Activated T-cell treated with anti-CD3 and anti-CD28 coated beads, Interleukin-2, amount 50 U/mL, for 4 hours (primary cell): ENCODE data around the gene GCC2. TPM values are rescaled to one million over a fixed set of nuclear protein-coding genes. Genes with fewer than 3 reads are reported as not detected.

Experiments used
- ATAC-seq, 2 donors: fragments of 200-7000 bp; cut with Tn5 transposase; one replicate each; pipeline ENCODE4 v1.10.0; 2021
- DNase-seq: peaks from one replicate; pipeline ENCODE4 v3.0.0-alpha.2; 2020
- H3K27me3 Mint-ChIP-seq: one replicate; pipeline ENCODE4 v1.8.0; 2021; ENCODE audit warnings: low read depth, mixed read lengths
- H3K36me3 Mint-ChIP-seq: one replicate; pipeline ENCODE4 v1.8.0; 2022; ENCODE audit warnings: mixed read lengths; ENCODE audit not compliant: insufficient read depth
- H3K4me1 Mint-ChIP-seq: one replicate; pipeline ENCODE4 v1.8.0; 2021; ENCODE audit warnings: low read depth, mixed read lengths
- H3K4me3 Mint-ChIP-seq: one replicate; pipeline ENCODE4 v1.8.0; 2021; ENCODE audit warnings: mild to moderate bottlenecking, moderate library complexity, mixed read lengths
- H3K9me3 Mint-ChIP-seq: one replicate; pipeline ENCODE4 v1.8.0; 2021; ENCODE audit warnings: mixed read lengths
- total RNA-seq, 3 donors: library from RNA; stranded (reverse); gene quantifications; one replicate each; pipeline ENCODE4 v1.2.1, GENCODE V29; 2021

GCC2 gene, protein sequence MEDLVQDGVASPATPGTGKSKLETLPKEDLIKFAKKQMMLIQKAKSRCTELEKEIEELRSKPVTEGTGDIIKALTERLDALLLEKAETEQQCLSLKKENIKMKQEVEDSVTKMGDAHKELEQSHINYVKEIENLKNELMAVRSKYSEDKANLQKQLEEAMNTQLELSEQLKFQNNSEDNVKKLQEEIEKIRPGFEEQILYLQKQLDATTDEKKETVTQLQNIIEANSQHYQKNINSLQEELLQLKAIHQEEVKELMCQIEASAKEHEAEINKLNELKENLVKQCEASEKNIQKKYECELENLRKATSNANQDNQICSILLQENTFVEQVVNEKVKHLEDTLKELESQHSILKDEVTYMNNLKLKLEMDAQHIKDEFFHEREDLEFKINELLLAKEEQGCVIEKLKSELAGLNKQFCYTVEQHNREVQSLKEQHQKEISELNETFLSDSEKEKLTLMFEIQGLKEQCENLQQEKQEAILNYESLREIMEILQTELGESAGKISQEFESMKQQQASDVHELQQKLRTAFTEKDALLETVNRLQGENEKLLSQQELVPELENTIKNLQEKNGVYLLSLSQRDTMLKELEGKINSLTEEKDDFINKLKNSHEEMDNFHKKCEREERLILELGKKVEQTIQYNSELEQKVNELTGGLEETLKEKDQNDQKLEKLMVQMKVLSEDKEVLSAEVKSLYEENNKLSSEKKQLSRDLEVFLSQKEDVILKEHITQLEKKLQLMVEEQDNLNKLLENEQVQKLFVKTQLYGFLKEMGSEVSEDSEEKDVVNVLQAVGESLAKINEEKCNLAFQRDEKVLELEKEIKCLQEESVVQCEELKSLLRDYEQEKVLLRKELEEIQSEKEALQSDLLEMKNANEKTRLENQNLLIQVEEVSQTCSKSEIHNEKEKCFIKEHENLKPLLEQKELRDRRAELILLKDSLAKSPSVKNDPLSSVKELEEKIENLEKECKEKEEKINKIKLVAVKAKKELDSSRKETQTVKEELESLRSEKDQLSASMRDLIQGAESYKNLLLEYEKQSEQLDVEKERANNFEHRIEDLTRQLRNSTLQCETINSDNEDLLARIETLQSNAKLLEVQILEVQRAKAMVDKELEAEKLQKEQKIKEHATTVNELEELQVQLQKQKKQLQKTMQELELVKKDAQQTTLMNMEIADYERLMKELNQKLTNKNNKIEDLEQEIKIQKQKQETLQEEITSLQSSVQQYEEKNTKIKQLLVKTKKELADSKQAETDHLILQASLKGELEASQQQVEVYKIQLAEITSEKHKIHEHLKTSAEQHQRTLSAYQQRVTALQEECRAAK (N-terminal part only)
- 10 to 100 TPM; 25.6 to 28.0 (median 27.8) TPM for total RNA-seq

DNA sequence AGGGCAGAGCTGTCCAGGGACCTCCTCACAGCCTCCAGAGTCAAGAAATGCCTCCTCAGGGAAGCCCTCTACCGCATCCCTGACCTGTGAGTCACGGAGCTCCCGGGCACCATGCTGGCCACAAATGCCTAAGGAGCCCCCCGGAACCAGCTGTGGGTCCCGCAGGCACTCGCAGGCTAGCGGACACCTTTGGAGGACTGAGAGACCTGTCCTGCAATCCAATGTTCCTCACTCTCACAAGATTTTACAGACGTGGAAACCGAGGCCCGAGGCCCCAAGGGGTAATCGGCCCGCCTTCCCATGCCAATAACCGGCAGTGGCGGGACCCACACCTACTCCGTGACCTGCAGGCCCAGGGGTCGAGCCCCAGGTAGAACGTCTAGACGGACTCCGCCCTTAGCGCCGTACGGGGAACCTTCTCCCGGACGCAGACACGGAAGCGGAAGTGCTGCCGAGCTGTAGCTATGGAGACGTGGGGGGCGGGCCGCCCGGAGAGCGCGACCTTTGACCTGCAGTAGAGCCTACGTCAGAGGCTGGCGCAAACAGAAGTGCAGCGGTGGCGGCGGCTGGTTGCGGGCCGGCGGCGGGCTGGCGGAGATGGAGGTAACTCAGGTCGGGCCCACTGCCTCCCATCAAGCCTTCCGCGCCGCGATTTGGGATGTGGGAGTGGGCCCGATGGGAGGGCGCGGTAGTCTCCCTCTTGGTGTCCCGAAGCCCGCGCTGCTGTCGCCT is at the start of gene GCC2:
Gene GCC2, plus strand, starts transcription at position 529 of the 732 bp plus-strand sequence. Its CDS starts 69 bp downstream, at position 598.
- no peaks in the 10 kb centered on the region for H3K27me3 Mint-ChIP-seq
- DNase-seq, result peak; percentile 96
- peak; percentile 99 for ATAC-seq
- H3K36me3 Mint-ChIP-seq, result peaks cover 15% of the 10 kb centered on the region
- H3K4me1 Mint-ChIP-seq, result peaks cover 37% of the 10 kb centered on the region
- peak within 1 kb of the TSS; percentile 99 for H3K4me3 Mint-ChIP-seq
- no peaks in the 10 kb centered on the region for H3K9me3 Mint-ChIP-seq

DNA sequence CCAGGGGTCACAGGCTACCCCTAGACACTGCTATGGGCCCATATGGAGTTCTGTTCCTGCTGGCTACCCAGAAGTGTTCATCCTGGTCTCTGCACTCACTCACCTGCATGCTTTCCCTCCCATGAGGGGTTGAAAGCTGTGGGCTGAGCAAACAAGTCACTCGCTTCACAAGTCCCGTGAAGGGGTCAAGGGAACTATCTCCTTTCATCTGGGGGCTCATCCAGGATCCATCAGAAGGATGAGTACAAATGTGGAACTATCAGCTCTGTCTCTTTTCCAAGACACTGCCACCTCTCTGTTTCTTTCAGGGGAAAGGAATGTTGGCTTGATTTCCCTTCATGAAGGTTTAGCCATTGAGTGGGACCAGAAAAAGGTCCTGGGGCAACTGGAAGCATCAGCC is 49.5 kb upstream of the GCC2 start:
- Mint-ChIP-seq H3K27me3 (peaks cover 1% of the 10 kb centered on the region), H3K36me3 (no peaks in the 10 kb centered on the region), H3K9me3 (peaks cover 13% of the 10 kb centered on the region), H3K4me1 (no peaks in the 10 kb centered on the region), H3K4me3 (no peak overlapping the region)
- DNase-seq, result no peak
- no peak for ATAC-seq

DNA sequence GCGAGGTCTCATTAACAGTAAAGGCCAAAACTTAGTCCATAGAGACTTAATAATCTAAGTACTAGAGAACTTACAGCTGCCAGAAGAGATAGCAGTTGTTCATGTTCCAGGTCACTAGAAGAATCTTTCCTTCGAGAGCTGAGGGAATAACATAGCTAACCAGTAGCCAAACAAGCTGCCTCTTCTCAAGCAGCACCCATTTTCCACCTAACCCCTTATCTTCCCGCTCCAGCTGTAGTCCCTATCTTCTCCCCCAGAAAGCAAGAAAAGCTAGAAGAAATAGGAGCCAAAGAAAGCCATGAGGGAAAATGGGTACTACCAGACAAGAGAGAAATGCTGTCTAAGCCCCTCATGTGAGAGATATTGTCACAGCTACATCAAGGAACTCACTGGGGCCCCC is 47.2 kb upstream of the GCC2 start:
- H3K27me3 Mint-ChIP-seq, result peaks cover 1% of the 10 kb centered on the region
- H3K9me3 Mint-ChIP-seq, result peaks cover 27% of the 10 kb centered on the region
- no peaks in the 10 kb centered on the region for H3K4me1 Mint-ChIP-seq
- H3K36me3 Mint-ChIP-seq, result no peaks in the 10 kb centered on the region
- ATAC-seq, result no peak
- H3K4me3 Mint-ChIP-seq, result no peak overlapping the region
- no peak for DNase-seq

DNA sequence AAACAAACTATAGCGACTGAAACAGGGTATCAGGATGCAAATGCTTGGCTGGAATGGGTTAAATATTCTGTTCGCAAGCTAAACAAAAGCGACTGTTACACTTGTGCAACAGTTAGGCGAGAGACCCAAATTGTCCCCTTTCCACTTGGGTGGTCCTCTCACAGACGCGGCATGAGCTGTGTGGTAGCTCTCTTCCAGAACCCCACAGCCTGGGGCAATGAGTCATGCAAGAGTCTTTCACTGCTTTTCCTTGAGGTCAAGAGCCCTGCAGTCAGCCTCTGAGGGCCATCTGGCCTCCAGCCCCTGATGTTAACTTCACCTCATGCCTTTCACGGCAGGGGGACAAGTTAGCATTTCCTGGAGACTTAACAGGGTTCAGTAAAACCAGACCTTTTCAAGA is 45.5 kb upstream of the GCC2 start:
- Mint-ChIP-seq H3K4me3 (no peak overlapping the region), H3K4me1 (no peaks in the 10 kb centered on the region), H3K9me3 (peaks cover 22% of the 10 kb centered on the region), H3K27me3 (peaks cover 10% of the 10 kb centered on the region), H3K36me3 (no peaks in the 10 kb centered on the region)
- ATAC-seq, result no peak
- DNase-seq, result no peak

DNA sequence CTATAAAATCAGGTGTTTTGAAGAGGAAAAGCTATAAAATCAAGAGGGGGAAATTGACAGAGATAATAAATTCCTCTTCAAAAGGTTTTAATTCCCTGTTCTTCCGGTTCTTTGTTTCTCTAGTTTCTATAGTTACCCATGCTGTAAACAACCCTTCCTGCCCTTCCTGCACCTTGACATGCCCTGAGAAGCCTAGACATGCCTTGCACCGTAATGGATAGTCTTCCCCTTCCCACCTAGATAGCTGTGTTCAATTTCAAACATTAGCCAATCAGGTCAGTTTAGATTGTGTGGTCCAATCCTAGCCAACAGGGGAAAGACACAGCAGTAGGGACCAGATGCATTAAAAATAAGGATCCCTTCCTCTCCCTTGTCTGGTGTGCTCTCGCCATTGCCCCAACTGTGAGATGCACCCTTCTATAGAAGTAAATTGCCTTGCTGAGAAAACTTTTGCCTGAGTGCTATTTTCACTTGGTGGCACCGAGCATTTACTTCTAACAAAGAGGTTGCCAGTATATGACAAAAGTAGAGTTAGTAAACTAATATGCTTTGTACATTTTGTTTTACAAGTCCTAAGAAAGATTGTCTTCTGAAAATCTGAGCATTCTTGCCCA is 44.1 kb upstream of the GCC2 start:
- peaks cover 18% of the 10 kb centered on the region for H3K9me3 Mint-ChIP-seq
- H3K4me1 Mint-ChIP-seq, result no peaks in the 10 kb centered on the region
- no peak overlapping the region for H3K4me3 Mint-ChIP-seq
- H3K27me3 Mint-ChIP-seq, result peaks cover 13% of the 10 kb centered on the region
- H3K36me3 Mint-ChIP-seq, result no peaks in the 10 kb centered on the region
- DNase-seq, result no peak
- ATAC-seq, result no peak

DNA sequence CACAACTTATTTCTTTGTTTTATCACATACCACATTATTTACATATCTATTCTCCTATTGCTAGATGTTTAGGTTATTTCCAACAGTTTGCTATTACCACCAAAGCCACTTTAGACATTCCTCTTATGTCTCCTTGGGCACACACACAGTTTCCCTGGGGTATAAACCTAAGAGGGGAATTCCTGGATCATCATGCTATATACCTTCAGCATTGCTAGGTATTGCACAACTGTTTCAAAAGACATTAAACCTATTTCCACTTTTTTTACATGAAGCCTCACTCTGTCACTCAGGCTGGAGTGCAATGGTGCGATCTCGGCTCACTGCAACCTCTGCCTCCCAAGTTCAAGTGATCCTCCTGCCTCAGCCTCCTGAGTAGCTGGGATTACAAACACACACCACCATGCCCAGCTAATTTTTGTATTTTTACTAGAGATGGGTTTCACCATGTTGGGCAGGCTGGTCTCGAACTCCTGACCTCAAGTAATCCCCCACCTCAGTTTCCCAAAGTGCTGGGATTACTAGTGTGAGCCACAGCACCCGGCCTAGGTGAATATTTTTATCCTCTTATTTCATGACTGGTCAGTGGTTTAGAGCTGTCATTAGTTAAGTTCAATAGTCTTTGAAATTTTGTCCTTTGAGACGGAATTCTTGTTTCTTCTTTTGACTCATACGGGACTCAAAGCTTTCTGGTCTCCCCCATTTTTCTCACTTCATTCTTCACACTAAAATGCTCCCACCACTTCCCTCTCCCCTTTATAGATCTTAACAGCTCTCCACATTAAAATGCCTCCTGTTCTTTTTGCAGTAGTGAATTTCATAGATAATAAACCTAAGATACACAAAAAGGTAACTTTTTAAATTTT is 40.9 kb upstream of the GCC2 start:
- Mint-ChIP-seq H3K9me3 (peaks cover 15% of the 10 kb centered on the region), H3K4me1 (no peaks in the 10 kb centered on the region), H3K36me3 (no peaks in the 10 kb centered on the region), H3K4me3 (no peak overlapping the region), H3K27me3 (peaks cover 12% of the 10 kb centered on the region)
- no peak for DNase-seq
- no peak for ATAC-seq

DNA sequence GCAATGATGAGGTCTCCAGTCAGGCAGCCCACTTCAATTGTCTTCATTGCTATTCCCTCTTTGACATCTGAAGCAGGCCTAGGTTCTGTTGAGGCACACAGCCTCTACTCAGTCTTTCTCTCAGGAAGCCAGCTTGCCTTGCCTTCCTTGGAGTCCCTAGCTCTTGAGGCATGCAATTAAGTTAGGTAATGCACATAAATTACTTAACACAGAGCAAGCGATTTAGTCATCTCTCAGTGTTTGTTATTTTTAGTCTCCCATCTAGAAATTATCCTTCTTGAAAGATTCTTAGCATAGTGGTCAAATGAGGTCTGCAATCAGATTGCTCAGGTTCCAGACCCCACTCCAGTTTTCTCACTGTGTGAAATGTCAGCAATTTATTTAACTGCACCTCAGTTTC is 39.2 kb upstream of the GCC2 start:
- no peak for ATAC-seq
- Mint-ChIP-seq H3K4me1 (no peaks in the 10 kb centered on the region), H3K36me3 (no peaks in the 10 kb centered on the region), H3K9me3 (peaks cover 11% of the 10 kb centered on the region), H3K4me3 (no peak overlapping the region), H3K27me3 (peaks cover 12% of the 10 kb centered on the region)
- DNase-seq, result no peak

DNA sequence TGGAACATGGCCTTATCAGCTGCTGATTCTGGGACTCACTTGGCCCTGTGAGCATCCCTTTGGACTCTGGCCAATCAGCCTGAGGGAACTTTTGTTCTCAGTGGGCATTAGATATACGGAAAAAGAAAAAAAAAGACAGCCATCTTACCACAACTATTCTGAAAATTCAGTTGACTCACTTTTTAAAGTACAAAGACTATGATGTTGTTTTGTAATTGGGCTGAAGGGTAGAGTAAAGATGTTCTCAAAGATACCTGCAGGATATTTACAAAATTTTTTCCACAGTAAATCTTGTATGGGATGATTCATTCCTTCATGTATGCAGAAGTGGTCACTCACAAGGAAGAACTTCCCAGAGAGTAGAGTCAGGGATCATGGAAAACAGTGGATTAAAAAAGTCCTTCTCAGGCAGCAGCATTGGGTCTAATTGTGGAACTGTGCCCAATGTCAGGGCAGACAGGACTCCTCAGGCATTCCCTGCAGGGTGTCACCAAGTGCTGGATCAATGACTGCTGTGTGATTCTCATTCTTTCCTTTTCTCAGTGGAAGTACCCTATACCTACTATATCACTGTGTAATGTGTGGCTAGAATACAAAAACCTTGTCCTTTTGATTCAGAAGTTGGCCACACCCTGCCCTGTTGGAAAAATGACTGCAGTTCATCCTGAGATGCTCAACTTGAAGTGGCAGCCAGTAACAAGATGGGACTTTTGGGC is 35.9 kb upstream of the GCC2 start:
- H3K4me1 Mint-ChIP-seq, result no peaks in the 10 kb centered on the region
- no peaks in the 10 kb centered on the region for H3K36me3 Mint-ChIP-seq
- no peak overlapping the region for H3K4me3 Mint-ChIP-seq
- peaks cover 7% of the 10 kb centered on the region for H3K27me3 Mint-ChIP-seq
- ATAC-seq (no peak), DNase-seq (no peak)
- H3K9me3 Mint-ChIP-seq, result no peaks in the 10 kb centered on the region

DNA sequence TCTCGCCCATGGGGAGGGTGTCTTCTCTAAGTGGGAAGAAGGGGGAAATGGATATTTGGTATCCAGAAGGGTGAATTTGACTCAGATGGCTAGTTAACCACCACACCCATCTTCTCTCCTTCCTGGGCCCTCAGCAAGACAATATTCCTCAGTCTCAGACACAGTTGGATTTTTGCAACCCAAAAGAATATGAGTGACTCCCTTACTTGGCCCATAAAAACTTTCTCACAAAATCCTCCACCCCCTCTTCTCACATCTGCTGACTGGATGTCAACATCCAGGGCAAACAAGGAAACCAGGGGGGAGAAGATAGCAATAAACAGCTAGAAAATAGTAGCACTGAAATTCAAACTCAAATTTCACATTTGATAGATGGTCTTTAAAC is 35.3 kb upstream of the GCC2 start:
- DNase-seq, result no peak
- Mint-ChIP-seq H3K4me3 (no peak overlapping the region), H3K27me3 (peaks cover 3% of the 10 kb centered on the region), H3K36me3 (no peaks in the 10 kb centered on the region), H3K9me3 (no peaks in the 10 kb centered on the region), H3K4me1 (no peaks in the 10 kb centered on the region)
- ATAC-seq, result no peak

DNA sequence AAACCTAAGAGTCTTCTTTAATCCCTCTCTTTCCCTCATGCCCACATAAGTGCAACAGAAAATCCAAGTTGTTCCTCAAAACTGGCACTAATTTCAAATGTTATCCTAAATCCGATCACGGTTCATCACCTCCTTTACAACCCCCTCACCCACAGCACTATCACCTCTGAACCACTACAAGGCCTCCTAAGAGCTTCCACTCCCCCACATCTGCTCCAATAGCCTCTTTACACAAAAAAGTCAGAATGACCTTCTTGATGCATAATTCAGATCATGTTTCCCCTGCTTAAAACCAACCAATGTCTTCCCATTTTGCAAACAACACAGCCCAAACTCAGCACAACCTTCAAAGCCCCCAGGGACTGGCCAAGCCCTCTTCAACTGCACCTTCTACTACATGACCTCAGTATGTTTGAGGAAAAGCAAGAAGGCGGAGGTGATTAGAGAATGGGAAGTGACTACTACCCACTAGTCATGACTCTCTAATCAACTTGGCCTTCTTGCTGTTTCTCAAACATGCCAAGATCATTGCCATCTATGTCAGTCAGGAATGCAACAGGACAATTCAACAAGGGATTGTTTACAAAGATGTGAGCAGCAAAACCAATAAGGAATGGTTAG is 34.6 kb upstream of the GCC2 start:
- no peak for ATAC-seq
- no peaks in the 10 kb centered on the region for H3K9me3 Mint-ChIP-seq
- H3K4me1 Mint-ChIP-seq, result no peaks in the 10 kb centered on the region
- no peaks in the 10 kb centered on the region for H3K36me3 Mint-ChIP-seq
- H3K27me3 Mint-ChIP-seq, result no peaks in the 10 kb centered on the region
- H3K4me3 Mint-ChIP-seq, result no peak overlapping the region
- DNase-seq, result no peak

DNA sequence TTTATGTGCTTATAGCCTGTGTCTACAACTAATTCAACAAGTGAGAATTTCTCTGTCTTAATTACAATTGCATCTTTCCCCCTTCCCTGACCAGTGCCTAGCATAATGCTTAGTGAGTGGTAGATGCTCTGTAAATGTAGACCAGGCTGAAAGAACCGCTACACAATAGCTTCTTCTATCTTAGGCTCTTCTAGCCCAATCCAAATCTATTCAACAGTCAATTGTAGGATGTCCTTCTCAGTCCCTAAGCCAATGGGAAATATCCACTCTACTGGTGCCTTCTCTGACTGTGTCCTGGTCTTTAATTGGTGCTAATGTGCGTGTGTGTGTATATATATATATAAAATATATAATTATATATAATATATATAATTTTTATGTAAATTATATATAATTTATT is 34.1 kb upstream of the GCC2 start:
- Mint-ChIP-seq H3K9me3 (no peaks in the 10 kb centered on the region), H3K4me3 (no peak overlapping the region), H3K27me3 (peaks cover under 1% of the 10 kb centered on the region), H3K4me1 (no peaks in the 10 kb centered on the region), H3K36me3 (no peaks in the 10 kb centered on the region)
- ATAC-seq (no peak), DNase-seq (no peak)

DNA sequence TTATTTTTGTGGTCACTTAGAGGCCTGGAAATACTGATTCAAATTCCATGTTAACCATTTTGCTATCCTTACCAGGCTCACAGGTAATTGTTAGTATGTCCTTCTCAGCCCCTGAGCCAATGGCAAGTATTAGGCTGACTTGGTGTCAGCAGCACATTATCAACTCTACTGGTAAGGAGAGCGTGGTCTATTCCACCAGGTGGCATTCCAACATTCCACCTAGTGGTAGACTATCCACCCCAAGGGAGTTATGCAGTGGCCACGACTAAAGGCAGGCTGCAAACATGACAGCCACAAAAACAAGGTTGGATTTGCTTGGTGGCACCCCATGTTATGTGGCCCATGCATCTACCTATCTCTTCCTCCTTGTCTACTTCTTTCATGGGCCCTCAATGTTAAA is 31.8 kb upstream of the GCC2 start:
- no peak for DNase-seq
- ATAC-seq, result no peak
- Mint-ChIP-seq H3K27me3 (peaks cover 3% of the 10 kb centered on the region), H3K4me3 (no peak overlapping the region), H3K36me3 (no peaks in the 10 kb centered on the region), H3K4me1 (no peaks in the 10 kb centered on the region), H3K9me3 (no peaks in the 10 kb centered on the region)
